GM18951 (cell line): ENCODE measurements around the gene HECTD1.
"Not testable (repeated sequence)": the region's sequence is repeated elsewhere in the genome, so short reads cannot be mapped to it uniquely, and the experiment has no call there.

Experiments
- POLR2A ChIP-seq: IDR thresholded peaks from 4 replicates; pipeline ENCODE4 v1.6.1; 2011; ENCODE audit warnings: mild to moderate bottlenecking; ENCODE audit not compliant: insufficient read length, insufficient read depth; ENCODE audit errors: extremely low read depth
- in situ Hi-C: fragments of 300-500 bp; cut with MboI; formaldehyde crosslinking; loops from one replicate; pipeline ENCODE4 v1.12.0; 2022; ENCODE audit warnings: low sequenced_read_pairs, mixed read lengths, inconsistent platforms; ENCODE audit not compliant: unreplicated experiment

The HECTD1 gene

DNA sequence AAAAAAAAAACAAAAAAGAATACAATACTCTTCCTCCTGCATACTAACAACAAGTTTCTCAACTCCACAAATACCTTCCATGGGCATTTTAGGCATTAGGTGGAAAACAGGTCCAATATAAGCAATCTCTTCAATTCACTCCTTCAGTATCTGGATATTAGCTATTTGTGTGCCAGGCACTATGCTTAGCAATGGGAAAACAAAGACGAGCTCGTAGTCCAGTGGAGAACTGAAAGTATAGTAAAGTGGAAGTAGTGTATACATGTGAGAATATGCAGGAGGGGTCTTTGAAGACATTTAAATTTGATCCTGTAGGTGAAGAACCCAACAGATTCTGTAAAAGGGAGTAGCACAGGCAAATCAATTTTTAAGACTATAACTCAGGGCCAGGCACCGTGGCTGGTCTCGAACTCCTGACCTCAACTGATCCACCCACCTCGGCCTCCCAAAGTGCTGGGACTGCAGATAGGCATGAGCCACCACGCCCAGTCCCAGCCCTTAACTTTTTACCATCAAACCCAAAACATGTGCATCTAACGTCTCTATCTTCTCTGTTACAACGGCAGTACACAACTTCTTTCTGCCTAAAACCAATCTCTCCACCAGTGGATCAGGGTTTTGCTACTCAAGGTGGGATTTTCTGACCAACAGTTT lies 10.6 kb downstream of the HECTD1 start:
- no peak for TF ChIP-seq POLR2A
- in situ Hi-C loops: no loop called here

DNA sequence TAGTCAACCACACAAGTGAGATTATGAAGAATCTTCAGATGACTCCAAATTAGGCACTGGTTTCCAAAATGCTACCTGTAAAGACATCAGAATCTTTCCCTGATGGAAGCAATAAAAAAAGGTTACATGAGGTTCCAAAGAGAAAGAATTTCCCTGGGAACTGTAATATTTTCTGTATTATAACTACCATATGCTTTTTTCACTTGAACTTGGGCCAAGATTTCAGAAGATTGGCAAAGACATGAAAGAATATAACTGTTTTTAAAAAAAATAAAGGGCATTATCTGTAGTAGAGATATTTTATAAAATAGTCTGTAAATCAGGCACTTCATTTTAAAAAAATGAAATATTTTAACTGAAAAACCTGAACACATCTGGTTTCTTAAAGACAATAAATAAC lies 12.9 kb downstream of the HECTD1 start:
- TF ChIP-seq POLR2A: no peak
- in situ Hi-C loops: no loop called here

DNA sequence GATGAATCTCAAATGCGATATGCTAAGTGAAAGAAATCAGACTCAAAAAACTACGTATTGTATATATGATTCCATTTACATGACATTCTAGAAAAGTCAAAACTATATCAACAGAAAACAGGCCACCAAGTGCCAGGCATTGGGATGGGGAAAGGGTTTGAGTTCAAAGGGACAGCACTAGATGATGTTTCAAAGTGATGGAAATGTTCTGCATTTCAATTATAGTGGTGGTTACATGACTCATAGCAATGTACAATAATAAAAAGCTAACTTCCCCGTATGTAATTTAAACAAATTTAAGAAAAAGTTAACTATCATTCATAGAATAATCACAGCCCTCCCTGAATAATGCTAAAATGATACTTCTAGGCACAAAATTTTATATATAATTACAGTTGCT lies 13.5 kb downstream of the HECTD1 start:
- TF ChIP-seq POLR2A: no peak
- in situ Hi-C loops: no loop called here

DNA sequence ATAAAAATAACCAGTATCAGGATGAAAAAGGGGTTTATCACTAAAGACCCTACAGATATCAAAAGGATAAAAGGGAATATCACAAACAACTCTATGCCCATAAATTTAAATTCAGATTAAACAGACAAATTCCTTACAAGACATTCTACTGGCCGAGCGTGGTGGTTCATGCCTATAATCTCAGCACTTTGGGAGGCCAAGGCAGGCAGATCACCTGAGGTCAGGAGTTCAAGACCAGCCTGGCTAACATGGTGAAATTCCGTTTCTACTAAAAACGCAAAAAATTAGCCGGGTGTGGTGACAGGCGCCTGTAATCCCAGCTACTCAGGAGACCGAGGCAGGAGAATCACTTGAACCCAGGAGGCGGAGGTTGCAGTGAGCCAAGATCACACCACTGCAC lies 15.0 kb downstream of the HECTD1 start:
- in situ Hi-C loops: not testable (repeated sequence)

DNA sequence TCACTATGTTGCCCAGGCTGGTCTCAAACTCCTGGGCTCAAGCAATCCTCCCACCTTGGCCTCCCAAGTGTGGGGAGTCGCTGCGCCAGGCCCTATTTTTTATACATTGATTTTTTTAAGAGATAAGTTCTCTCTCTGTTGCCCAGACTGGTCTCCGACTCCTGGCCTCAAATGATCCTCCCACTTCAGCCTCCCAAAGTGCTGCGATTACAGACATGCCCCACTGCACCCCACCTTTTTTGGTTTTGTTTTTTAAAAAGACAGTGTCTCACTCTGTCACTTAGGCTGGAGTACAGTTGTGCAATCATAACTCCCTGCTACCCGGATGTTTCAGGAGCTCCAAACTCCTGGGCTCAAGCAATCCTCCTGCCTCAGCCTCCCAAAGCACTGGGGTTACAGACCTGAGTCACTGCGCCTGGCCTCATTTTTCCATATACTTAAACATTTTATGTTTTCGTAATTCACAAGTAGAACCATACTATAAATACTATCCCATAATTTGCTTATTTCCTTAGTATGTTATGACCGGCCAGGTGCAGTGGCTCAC lies 16.8 kb downstream of the HECTD1 start:
- in situ Hi-C loops: no loop called here
- TF ChIP-seq POLR2A: no peak

DNA sequence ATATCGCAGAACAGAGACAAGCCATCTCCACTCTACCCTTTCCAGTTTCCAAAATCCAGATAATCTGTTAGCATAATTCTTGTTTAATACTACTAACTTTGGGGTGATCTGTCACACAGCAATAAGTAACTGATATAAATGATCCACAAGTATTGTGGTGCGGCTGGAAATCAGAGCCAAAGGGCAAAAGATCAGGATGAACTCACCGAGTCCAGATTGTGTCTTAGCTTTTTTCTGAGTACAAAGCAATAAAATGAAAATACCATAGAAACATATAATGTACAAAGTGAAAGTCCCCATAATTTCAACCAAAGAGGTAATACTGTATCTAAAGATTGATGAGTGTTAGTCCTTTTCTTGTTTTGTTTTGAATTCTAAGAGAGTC lies 17.4 kb downstream of the HECTD1 start:
- in situ Hi-C loops: no loop called here
- no peak for TF ChIP-seq POLR2A

DNA sequence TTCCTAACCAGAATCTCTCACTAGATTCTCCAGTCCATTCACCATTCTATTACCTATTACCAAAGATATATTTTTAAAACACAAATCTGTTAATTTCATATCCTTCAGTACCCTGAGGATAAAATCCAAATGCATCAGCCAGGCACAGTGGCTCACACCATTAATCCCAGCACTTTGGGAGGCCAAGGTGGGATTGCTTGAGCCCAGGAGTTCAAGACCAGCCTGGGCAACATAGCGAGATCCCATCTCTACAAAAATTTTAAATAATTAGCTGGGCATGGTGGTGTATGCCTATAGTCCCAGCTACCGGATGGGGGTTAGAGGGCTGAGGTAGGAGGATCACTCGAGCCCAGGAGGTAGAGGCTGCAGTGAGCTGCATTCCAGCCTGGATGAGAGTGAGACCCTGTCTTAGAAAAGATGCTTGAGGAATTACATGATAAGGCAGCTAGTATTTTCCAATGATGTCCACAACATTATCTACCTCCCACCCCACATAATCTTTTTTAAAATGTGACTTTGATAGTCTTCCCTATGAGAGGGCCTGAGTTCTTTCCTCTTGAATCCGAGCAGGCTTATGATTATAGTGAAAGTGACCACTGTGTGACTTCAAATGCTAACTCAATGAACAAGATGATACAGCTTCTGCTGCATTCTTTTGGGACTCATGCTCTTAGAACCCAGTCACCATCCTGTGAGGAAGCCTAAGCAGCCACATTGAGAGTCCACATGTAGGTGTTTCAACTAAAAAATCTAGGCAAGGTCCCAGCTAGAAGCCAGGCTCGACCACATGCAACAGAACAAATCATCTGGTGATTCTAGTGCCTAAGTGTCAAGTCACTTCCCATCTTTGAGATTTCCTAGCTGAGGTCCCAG lies 18.0 kb downstream of the HECTD1 start:
- in situ Hi-C loops: no loop called here
- no peak for TF ChIP-seq POLR2A

DNA sequence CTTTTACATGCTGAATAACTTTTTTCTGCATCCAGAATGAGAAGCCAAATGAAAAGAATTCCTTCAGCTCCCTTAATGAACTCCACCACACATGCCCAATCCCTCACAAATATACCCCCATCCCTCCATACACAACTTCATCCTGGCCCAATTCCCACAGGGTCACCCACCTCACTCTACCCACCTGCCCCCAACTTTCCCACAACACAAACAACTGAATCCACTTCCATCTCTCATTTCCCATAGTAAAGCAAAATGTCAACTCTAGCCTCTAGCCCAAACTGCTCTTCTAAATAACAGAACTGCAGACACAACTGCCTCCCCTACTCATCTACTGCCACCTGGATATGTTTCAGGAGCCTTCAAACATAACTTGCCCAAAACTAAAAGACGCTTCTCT lies 18.8 kb downstream of the HECTD1 start:
- in situ Hi-C loops: no loop called here
- no peak for TF ChIP-seq POLR2A

DNA sequence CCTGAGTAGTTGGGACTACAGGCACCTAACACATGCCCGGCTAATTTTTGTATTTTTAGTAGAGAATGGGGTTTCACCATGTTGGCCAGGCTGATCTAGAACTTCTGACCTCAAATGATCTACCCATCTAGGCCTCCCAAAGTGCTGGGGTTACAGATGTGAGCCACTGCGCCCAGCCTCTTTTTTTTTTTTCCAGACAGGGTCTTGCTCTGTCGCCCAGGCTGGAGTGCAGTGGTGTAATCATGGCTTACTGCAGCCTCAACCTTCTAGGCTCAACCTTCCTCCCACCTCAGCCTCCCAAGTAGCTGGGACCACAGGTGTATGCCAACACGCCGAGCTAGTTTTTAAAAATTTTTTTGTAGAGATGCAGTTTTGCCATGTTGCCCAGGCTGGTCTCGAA lies 25.6 kb downstream of the HECTD1 start:
- in situ Hi-C loops: not testable (repeated sequence)

DNA sequence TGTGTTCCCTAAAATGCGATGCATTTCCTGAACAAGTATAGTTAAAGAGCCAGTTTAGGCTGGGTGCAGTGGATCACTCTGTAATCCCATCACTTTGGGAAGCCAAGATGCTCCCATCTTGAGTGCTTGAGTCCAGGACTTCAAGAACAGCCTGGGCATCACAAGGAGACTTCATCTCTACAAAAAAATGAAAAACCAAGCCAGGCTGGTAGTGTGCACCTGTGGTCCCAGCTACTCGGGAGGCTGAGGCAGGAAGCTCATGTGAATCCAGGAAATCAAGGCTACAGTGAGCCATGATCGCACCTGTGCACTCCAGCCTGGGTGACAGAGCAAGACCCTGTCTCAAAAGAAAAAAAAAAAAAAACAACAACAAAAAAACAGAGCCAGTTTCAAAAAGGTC lies 26.3 kb downstream of the HECTD1 start:
- in situ Hi-C loops: no loop called here
- no peak for TF ChIP-seq POLR2A

DNA sequence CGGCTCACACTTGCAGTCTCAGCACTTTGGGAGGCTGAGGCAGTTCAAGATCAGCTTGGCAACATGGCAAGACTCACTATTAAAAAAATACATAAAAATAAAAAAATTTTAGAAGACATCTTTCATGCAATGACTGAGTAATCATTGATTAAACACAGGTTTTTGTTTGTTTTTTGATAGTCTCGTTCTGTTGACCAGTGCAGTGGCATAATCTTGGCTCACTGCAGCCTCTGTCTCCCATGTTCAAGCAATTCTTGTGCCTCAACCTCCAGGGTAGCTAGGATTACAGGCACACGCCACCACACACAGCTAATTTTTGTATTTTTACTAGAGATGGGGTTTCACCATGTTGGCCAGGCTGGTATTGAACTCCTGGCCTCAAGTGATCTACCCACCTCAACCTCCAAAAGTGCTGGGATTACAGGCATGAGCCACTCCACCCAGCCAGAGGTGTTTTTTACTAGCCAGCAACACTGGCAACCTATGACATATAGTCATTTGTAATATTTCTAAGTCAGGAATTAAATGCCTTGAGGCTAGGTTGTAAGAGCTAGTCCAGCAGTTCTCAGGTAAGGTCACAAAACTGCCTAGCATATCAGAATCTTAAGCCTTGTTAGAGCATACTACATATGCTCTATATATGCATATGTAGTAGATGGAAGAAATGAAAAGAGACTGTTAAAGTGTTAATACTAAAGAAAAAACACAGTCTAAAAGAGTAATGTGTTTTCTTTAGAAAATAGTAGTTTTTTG lies 27.1 kb downstream of the HECTD1 start:
- in situ Hi-C loops: no loop called here
- TF ChIP-seq POLR2A: no peak

DNA sequence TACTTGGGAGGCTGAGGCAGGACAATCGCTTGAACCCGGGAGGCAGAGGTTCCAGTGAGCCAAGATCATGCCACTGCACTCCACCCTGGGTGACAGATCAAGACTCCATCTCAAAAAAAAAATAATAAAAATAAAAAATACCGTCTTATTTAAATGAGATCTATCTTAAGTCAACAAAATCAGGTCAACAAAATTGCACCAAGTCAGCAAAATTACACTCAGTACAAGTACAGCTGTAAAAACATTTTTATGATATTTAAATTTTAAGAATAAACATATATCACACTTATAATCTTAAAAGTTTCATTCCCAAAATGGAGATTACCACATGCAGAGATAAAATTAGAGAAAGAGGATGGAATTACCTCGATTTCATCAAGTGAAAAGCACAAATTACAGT lies 33.2 kb downstream of the HECTD1 start:
- in situ Hi-C loops: no loop called here

DNA sequence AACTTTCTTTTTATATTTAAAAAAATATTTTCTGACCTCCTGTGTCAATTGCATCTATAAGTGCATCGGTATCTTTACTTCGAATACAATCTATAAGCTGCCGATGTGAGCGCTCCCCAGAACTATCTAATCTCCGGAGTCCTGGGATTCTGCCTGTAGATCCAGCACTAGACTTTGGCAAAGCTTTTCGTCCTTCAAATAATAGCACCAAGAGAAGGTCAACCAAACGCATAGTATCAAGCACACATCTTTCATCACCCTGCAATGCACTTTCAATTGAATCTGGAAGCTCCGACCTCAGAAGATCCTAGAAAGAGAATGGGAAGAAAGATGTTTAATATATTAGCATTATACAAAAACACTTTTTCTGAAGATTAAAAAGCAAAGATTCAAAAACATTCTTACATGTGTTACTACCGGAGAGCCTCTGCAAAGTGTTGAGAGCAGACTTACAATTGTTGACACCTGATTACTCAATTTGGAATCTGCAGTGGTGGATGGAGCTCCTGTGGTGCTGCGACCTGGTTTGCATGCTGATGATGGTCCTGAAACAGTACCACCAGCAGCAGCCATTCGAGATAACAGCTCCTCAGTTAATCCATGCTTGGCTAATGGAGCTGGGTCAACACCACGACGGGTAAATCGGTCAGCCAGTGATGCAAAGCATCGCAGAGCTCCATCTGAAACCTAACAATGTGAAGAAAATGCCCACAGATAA lies 34.3 kb downstream of the HECTD1 start:
- in situ Hi-C loops: no loop called here
- no peak for TF ChIP-seq POLR2A

More for the DNA sequence above, 33.2 kb downstream of the HECTD1 start:
- TF ChIP-seq POLR2A: no peak
